Activated CD8-positive, alpha-beta memory T cell treated with anti-CD3 and anti-CD28 coated beads, Interleukin-2, amount 50 U/mL, for 1 hour (primary cell): Measurements from ENCODE around the gene COG4.
"Not testable (repeated sequence)": the region's sequence is repeated elsewhere in the genome, so short reads cannot be mapped to it uniquely, and the experiment has no call there.

Source experiments
- DNase-seq: peaks from one replicate; pipeline ENCODE4 v3.0.0-alpha.2; 2020; ENCODE audit errors: extremely low read depth

The COG4 gene

DNA sequence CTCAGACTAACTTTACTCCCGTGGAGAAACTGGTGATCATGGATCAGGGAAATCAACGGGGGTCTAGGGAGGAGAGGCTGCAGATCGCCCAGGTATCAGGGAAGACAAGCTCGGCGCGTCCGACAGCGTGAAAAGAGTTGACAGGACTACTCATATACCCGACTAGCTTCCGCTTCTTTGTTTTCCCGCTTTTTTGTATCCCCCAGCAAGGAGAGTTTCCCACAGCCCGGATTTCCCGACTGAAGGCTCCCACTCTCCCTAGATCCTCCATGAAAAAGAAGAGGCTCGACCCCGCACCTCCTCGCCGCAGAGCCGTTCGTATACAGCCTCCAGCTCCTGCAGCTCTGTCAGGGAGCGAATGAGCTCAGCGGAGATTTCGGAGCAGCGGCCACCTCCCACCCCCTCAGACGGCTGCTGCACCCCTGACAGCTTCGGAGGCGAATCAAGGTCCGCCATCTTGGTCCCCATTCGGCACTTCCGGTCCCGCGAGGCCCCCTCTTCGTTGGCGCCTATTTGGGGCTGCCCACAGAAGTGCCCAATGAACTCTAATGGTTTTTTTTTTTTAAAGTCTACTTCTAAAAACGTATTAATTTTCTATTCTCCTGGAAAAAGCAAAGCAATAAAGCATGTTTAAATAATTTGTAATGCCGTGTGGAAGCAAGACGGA is at the start of gene COG4:
COG4 (minus strand) TSS at position 479 of the 667 bp plus-strand sequence; CDS start at position 468, 11 bp downstream.
- DNase-seq: peak; percentile 77

DNA sequence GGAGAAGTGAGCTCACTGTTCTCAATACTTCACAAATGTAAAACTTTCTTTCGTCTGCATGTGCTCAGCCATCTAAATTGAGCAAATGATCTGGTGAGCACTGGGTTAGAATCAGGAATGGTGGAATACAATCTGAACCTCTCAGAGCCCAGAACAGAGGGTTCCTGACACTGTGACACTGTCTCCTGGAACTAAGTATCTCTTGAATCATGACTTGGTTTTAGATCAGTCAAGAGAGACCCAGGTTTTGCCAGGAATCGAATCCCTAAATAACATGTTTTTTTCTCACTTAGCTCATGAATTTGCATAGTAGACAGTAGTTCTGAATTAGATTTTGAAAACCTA is 49.5 kb upstream of the COG4 start:
- DNase-seq: no peak

DNA sequence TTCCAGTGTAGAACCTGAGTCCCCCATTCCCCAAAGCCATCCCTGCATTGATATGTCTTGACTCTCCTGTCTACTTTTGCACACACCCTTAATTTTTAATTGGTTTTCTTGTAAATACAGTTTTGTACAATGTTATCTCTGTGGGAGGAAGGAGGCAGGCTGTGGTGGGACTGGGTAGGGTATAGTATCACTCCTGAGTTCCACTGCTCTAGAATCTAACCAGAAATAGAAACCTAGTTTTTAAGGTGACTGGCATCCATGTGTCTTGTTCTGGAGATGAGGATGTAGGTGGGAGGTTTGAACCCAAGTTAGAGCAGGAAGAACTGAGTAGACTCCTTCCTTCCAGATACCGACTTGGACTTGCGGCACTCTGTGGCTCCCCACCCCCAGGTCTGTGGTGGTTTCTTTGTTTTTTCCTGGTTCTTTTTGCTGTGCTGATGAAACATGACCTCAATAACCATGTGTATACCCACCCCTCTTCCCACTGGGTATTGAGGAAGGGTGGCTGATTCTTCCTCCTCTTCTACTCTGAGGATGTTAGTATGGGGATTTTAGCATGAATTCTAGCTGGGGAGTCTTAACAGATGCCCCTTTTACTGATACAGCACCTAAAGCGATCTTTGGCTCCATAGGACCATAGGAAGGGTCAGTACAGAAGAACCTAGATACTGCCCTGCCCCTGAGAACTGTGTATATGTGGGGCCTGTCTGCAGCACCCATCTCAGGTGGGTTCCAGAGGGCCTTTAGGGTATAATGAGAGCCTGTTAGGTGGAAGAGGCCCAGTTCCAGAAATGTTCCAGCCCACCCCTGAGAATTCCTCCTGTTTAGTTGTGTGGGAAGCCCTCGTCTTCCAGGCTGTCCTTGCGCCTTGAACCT is 48.9 kb upstream of the COG4 start:
- no peak for DNase-seq

DNA sequence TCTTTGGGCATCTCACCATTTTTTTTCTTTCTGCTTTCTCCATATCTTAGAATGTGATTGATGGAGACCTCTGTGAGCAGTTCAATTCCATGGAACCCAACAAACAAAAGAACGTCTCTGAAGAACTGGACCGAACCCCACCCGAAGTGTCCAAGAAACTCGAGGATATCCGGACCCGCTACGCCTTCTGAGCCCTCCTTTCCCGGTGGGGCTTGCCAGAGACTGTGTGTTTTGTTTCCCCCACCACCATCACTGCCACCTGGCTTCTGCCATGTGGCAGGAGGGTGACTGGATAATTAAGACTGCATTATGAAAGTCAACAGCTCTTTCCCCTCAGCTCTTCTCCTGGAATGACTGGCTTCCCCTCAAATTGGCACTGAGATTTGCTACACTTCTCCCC is 48.3 kb upstream of the COG4 start:
- DNase-seq: no peak

DNA sequence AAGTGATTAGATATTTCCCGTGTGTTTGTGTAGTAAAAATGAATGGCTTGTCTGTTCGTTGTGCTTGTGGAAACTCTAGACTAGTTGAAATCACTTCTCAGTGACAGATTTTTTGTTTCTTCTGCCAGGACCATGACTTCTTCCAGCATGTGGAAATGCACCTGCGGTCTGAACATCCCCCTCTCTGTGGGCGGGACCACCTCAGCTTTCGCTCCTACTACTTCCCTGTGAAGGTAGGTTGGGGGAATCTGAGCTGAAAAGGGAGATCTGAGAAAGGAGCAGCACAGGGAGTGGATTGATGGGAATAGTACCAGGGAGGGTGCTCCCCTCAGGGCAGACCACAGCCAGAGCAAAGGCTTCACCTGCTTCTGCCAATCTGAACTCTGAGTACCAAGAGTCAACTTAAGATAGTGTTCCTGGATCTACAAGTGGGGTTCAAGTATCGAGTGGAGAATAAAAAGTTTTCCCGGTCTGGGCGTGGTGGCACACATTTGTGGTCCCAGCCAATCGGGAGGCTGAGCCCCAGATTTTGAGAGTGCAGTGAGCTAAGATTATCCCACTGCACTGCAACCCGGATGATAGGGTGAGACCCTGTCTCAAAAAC is 47.7 kb upstream of the COG4 start:
- DNase-seq: no peak

DNA sequence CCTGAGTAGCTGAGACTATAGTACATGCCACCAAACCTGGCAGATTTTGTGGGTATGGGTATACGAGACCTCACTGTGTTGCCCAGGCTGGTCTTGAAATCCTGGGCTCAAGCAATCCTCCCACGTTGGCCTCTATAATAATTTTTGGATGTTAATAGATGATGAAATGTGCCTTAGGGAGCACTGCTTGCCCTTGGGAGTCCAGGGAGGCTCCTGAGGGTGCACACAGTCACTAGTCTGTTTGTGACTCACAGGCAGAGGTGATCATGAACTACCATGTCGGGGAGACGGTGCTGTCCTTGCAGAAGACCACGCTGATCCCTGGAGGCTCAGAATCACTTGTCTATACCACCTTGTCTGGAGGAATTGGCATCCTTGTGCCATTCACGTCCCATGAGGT is 46.4 kb upstream of the COG4 start:
- no peak for DNase-seq

DNA sequence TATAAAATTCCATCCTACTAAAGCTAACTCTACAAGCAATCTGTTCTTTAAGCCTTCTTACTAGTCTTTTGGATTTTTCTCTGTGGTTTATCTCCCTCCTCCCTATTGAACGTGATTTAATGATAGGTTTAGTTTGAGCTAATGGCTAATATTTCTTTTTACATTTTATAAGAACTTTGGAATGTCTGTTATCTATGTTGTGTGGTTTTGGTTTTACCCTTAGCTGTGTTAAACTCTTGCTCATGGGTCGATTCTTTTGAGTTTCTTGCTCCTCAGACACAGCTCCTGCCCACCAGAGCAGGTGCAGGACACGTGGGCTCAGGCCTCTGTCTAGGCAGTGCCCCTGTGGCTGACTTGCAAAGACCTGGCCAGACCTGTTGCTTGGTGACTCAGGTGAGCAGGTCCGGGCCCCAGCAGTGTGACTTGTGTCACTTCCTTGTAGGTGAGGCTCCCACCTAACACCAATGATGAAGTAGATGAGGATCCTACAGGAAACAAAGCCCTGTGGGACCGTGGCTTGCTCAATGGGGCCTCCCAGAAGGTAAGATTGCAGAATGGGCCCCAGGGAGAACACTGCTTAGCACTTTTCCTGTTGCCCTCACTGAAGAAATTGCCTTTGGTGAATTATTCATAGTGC is 45.4 kb upstream of the COG4 start:
- no peak for DNase-seq

DNA sequence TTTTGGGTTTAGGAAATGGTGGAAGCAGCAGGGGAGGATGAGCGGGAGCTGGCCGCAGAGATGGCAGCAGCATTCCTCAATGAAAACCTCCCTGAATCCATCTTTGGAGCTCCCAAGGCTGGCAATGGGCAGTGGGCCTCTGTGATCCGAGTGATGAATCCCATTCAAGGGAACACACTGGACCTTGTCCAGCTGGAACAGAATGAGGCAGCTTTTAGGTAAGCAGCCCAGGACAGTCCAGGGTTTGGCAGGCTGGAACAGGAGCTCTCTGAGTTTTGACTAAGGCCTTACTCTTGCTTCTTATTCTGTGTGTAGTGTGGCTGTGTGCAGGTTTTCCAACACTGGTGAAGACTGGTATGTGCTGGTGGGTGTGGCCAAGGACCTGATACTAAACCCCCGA is 41.7 kb upstream of the COG4 start:
- no peak for DNase-seq

DNA sequence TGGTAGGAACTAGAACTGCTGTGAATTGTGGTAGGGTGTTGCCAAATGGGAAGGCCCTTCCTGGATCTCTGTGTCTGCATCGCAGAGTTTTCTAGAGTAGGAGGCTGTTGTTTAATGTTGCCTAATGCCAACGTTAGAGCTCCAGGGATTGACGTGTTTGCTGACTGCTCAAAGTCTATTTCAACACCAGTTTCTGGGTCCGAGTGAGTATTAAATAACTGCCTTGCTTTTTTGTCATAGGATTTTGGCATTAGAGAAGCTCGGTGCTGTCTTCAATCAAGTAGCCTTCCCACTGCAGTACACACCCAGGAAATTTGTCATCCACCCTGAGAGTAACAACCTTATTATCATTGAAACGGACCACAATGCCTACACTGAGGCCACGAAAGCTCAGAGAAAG is 40.3 kb upstream of the COG4 start:
- no peak for DNase-seq

DNA sequence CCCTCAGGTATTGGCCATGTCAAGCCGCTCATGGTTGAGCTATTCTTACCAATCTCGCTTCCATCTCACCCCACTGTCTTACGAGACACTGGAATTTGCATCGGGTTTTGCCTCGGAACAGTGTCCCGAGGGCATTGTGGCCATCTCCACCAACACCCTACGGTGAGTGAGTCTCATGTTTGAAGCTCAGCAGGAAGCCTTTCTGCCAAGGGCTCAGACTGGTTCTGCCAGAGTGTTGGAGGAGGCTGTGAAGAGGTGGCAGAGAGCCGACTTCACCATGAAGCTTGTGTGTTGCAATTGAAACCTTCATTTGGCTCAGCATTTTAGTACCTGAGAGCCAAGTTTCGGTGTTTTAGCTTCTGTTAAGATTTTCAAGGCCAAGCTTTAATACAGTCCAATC is 38.3 kb upstream of the COG4 start:
- DNase-seq: no peak

DNA sequence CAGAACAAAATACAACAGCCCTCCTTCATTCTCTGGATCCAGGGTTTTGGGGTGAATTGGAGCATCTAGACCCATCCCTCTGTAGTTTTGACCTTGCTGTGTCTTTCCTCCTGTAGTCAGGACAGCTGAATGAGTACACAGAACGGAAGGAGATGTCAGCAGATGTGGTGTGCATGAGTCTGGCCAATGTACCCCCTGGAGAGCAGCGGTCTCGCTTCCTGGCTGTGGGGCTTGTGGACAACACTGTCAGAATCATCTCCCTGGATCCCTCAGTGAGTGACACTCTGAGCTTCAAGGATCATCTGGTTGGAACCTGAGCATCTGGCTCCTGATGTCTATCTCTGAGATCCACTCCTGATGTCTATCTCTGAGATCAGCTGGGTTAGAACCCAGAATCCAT is 32.7 kb upstream of the COG4 start:
- no peak for DNase-seq

DNA sequence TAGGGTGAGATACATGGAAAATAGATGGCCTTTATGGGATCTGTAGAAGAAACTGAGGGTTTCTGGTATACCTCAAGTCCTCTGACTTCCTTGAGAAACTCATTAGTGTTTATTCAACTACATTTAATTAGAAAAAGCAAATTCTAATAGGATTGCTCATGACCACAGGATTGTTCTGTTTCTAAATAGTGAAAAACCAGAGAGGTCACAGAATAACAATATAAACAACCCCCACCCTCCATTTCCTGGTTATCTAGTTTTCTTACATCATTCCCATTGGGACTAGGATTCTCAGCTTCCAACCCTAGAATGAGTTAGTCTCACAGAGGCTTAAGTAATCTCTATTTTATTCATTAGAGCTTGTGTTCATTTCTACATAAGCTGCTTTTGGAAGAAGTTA is 30.3 kb upstream of the COG4 start:
- DNase-seq: no peak

DNA sequence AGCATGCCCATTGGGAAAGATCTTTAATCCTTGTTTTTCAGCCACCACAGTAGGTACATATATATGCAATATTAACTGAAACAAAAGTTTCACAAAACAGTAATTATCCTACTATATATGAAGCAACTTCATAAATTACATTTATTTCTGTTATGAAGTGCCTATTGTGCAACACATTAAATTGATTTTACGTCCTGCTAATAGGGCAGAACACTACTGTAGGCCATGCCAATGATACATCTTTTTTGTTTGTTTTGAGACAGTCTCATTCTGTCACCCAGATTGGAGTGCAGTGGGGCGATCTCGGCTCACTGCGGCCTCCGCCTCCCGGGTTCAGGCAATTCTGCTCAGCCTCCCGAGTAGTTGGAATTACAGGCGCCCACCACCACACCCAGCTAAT is 29.3 kb upstream of the COG4 start:
- DNase-seq: no peak

DNA sequence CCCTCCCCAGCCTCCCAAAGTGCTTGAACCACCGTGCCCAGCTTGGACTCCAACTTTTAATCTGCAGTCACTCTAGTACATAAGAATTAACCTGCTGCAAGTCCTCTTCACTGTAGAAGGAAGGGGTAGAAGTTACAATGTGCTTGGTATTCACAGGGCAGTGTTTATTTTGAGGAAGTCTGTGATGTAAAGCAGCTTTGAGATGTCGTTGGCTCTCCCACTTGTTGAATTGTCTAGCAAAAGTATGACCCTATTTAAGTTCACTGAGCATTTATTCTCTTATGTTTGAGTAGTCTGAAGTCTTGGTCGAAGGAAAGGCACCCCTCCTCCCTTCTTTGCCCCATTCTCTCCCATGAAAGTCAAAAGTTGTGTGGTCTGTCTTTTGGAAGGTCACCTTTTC is 28.4 kb upstream of the COG4 start:
- DNase-seq: no peak

DNA sequence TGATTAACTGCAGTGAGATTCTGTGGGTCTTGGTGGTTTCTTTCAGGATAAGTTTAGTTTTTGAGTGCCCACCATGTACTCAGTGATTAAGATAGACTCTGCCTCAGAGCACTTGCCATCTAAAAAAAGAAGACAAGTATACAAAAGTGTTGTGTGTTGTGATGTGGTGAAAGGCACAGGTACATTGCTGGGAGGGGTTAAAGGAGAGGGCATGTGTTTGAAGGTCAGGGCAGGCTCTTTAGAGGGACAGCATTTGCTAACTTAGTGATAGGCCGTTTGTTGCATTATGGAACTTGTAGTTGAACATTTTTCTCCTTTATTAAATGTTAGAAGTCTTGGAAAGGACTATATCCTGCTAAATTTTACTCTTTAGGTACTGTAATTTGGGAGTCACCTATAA is 26.7 kb upstream of the COG4 start:
- DNase-seq: no peak

DNA sequence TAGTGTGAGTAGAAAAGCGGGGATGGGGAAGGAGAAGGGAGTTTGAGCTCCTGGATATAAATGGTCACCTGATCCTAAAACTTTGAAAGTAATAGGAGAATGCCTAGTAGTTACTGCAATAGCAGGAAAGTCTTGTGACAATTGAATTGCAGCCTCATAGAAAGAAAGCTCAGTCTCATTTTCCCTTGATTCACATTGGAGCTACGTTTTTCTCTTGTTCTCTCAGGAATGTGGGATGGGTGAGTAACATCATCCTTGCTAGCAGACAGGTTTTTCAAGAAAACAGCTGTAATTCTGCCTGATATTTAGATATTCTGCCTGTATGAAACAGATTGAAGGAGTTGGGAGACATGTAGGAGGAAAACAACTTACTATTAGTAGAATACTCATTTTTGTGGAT is 25.6 kb upstream of the COG4 start:
- DNase-seq: no peak

DNA sequence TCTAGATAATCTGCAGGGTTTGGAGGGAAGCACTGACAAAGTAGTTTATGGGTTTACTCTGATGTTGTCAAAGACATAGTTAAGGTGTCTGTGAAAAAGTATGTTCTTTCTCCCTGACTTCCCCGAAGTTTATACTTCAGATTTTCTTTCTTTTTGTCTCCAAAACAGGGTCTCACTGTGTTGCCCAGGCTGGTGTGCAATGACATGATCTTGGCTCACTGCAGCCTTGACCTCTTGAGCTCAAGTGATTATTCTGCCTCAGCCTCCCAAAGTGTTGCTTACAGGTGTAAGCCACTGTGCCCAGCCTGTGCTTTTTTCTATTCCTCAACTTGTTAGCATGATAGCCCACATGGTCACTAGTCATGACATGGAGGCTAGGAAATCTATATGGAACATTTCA is 21.2 kb upstream of the COG4 start:
- no peak for DNase-seq

DNA sequence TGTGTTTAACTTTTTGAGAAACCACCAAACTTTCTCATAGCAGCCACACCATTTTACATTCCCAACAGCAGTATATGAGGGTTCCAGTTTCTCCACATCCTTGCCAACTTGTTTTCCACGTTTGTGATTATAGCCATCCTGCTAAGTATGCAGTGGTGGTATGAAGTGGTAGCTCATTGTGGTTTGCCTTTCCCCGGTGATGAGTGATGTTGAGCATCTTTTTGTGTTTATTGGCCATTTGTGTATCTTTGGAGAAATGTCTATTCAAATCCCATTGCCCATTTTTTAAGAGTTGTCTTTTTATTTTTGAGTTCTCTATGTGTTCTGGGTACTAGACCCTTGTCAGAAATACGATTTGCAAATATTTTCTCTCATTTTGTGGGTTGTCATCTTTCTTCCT is 17.6 kb upstream of the COG4 start:
- DNase-seq: no peak

DNA sequence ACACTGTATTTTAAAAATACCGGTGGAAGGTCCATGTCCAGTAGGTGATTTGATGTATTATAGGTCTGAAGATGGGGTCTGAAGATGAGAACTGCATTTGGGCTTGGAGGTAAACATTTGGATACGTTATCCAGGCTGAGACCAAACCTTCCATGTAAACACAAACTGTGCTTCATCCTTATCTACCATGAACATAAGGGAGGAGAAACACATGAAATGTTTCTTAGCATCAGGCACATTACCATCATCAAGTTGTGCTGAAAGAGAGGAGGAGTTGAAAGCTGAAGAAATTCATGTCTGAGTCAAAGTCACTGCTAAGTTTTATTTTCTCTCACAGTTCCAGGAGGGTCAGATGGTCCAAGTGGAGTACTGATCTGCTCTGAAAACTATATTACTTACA is 11.6 kb upstream of the COG4 start:
- DNase-seq: no peak

DNA sequence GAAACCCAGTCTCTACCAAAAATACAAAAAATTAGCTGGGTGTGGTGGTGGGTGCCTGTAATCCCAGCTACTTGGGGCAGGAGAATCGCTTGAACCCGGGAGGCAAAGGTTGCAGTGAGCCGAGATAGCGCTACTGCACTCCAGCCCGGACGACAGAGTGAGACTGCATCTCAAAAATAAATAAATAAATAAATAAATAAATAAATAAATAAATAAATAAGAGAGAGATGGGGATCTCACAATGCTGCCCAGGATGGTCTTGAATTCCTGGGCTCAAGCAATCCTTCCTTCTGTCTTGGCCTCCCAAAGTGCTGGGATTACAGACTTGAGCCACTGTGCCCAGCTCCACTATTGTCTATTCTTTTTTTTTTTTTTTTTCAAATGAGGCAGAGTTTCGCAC is 6.6 kb upstream of the COG4 start:
- DNase-seq: not testable (repeated sequence)

DNA sequence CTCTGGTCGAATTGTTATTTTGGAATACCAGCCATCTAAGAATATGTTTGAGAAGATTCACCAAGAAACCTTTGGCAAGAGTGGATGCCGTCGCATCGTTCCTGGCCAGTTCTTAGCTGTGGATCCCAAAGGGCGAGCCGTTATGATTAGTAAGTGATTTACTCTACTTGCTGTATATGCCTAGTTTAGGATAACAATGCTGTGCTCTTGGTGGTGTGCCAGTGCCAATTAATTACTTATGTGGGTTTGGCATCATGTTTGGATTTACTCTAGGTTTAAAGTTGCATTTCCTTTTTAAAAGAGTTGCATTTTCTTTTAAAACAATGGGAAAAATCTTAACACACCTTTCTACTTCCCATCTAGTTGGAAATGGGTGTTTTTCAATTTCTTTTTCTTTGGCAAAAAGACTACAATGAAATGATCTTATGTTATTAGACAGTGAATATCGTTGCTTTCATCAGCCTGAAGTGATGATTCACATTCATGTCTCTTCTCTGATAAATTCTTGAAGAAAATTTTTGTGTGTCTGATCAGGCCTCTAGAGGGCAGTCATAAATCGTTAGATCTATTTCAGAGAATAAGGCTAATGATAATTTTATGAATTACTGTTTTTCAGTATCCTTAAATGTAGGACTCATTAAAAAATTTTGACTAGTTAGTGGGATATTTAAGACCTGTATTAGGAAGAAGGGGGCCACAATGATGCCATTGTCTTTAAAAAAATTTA is 5.9 kb upstream of the COG4 start:
- DNase-seq: no peak
